T-cell (primary cell): ENCODE data around the gene ASGR1. TPM values are rescaled to one million over a fixed set of nuclear protein-coding genes. Genes with fewer than 3 reads are reported as not detected.

ENCODE experiments used
- total RNA-seq, 35 experiments: library from RNA in 6 of 35; stranded (reverse) in 6 of 35; fragments of 120-200 nt in 1 of 35; gene quantifications; one replicate each; pipeline versions ENCODE4 v1.2.1 to v1.2.4 and lab custom pipeline; 2013 to 2026

Gene ASGR1
- total RNA-seq, 5 donors from 2014 or later (not counting 1 experiment from before 2014, with no cell fraction given) = 0.60 to 1.8 (median 0.82) TPM

Other genes with a start within 250 kb of the ASGR1 start
- under 1 TPM in 3 of 5 donors, not detected in 2; 0.12 to 0.78 (median 0.13) TPM for gene ALOX12, start 183.3 kb downstream of the ASGR1 start, total RNA-seq
- 100 to 1,000 TPM in 4 of 5 donors, 10 to 100 TPM in 1; 98.3 to 160 (median 133) TPM for gene RNASEK, start 166.7 kb downstream of the ASGR1 start, total RNA-seq
- gene BCL6B, start 156.3 kb downstream of the ASGR1 start, total RNA-seq = under 1 TPM in 1 of 5 donors, not detected in 4; 0.53 TPM
- 10 to 100 TPM in 3 of 5 donors, 1 to 10 TPM in 2; 3.8 to 17.6 (median 15.4) TPM for gene SLC16A13, start 143.4 kb downstream of the ASGR1 start, total RNA-seq
- 1 to 10 TPM; 1.4 to 2.2 (median 1.8) TPM for gene SLC16A11, start 135.3 kb downstream of the ASGR1 start, total RNA-seq
- gene CLEC10A, start 99.1 kb downstream of the ASGR1 start, total RNA-seq = not detected
- under 1 TPM in 4 of 5 donors, not detected in 1; 0.25 to 0.55 (median 0.47) TPM for gene ASGR2, start 64.5 kb downstream of the ASGR1 start, total RNA-seq
- 10 to 100 TPM in 2 of 5 donors, 1 to 10 TPM in 3; 8.1 to 13.6 (median 9.3) TPM for gene DLG4, start 40.5 kb upstream of the ASGR1 start, total RNA-seq
- 100 to 1,000 TPM; 275 to 424 (median 385) TPM for gene ACADVL, start 40.6 kb upstream of the ASGR1 start, total RNA-seq
- gene DVL2, start 55.1 kb upstream of the ASGR1 start, total RNA-seq = 10 to 100 TPM; 48.2 to 76.3 (median 70.4) TPM
- gene PHF23, start 60.1 kb upstream of the ASGR1 start, total RNA-seq = 10 to 100 TPM; 13.3 to 51.6 (median 43.5) TPM
- 100 to 1,000 TPM; 197 to 278 (median 276) TPM for gene GABARAP, start 63.1 kb upstream of the ASGR1 start, total RNA-seq
- 100 to 1,000 TPM; 109 to 131 (median 125) TPM for gene CTDNEP1, start 72.4 kb upstream of the ASGR1 start, total RNA-seq
- 10 to 100 TPM; 29.8 to 35.9 (median 33.3) TPM for gene ELP5, start 72.8 kb upstream of the ASGR1 start, total RNA-seq
- gene CLDN7, start 83.1 kb upstream of the ASGR1 start, total RNA-seq = 1 to 10 TPM; 2.4 to 5.9 (median 2.9) TPM
- gene SLC2A4, start 102.3 kb upstream of the ASGR1 start, total RNA-seq = under 1 TPM in 1 of 5 donors, not detected in 4; 0.06 TPM
- under 1 TPM in 4 of 5 donors, not detected in 1; 0.20 to 0.57 (median 0.45) TPM for gene YBX2, start 115.3 kb upstream of the ASGR1 start, total RNA-seq
- gene EIF5A, start 128.3 kb upstream of the ASGR1 start, total RNA-seq = 100 to 1,000 TPM; 286 to 481 (median 306) TPM
- 100 to 1,000 TPM; 114 to 129 (median 125) TPM for gene GPS2, start 136.0 kb upstream of the ASGR1 start, total RNA-seq
- gene NEURL4, start 150.0 kb upstream of the ASGR1 start, total RNA-seq = 10 to 100 TPM; 49.5 to 90.2 (median 80.0) TPM
- 100 to 1,000 TPM; 531 to 781 (median 649) TPM for gene ACAP1, start 157.2 kb upstream of the ASGR1 start, total RNA-seq
- gene KCTD11, start 172.8 kb upstream of the ASGR1 start, total RNA-seq = 1 to 10 TPM; 2.4 to 7.3 (median 4.8) TPM
- not detected for gene TMEM95, start 175.8 kb upstream of the ASGR1 start, total RNA-seq
- 10 to 100 TPM in 3 of 5 donors, 1 to 10 TPM in 2; 5.7 to 18.3 (median 16.0) TPM for gene TNK1, start 201.7 kb upstream of the ASGR1 start, total RNA-seq
- 100 to 1,000 TPM; 101 to 145 (median 140) TPM for gene PLSCR3, start 215.2 kb upstream of the ASGR1 start, total RNA-seq
- 10 to 100 TPM; 28.7 to 48.9 (median 45.6) TPM for gene TMEM256, start 224.7 kb upstream of the ASGR1 start, total RNA-seq
- 1 to 10 TPM; 6.8 to 8.9 (median 8.4) TPM for gene NLGN2, start 228.5 kb upstream of the ASGR1 start, total RNA-seq
- not detected for gene SPEM1, start 241.0 kb upstream of the ASGR1 start, total RNA-seq
- not detected for gene SPEM2, start 246.2 kb upstream of the ASGR1 start, total RNA-seq
- gene SPEM3, start 249.5 kb upstream of the ASGR1 start, total RNA-seq = not detected